Measurements from ENCODE around the gene TBCD. TPM values are rescaled to one million over a fixed set of nuclear protein-coding genes. Genes with fewer than 3 reads are reported as not detected.

Gene TBCD
- total RNA-seq, 1 experiment from 2014 or later, result 129 TPM

DNA sequence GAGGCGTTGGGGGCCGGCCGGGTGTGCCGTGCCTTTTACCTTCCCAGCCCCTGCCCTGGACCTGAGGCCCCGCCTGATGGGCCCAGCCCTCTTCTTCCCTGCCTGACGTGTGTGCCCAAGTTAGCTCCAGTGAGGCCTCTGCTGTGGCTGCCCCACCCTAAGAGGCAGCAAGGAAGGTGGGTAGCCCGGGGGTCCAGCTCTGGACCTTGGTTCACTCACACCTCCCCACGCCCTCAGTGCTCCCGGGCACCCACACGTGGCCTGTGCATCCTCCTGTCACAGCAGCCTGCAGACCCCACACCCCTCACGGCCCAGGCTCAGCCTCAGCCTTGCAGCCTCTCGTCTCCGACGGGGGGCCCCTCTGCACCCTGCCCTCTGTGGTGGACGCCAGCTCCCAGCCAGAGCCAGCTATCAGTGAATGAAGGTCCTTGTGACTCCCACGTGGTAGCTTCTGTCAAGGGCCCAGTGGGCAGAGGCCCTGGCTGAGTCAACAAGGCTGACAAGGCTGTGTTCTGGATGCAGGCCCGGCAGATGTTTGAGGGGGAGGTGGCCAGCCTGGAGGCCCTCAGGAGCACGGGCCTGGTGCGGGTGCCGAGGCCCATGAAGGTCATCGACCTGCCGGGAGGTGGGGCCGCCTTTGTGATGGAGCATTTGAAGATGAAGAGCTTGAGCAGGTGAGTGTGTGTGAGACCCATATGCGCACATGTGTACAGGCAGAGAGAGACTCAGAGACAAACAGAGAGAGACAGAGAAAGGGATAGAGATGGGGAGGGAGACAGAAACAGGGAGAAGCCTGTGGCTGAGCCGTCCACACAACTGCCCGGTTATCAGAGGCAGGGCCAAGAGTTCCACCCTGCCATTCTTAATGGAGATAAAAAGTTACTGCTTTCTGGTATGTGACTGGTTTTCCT lies 13.6 kb upstream of the TBCD start:
- Histone ChIP-seq H3K9me3 (ENCODE audit: control insufficient read depth, low read depth, low read length) (no peaks in the 10 kb centered on the region), H2BK12ac (ENCODE audit: insufficient read length, low read depth, low read length) (no peak overlapping the region), H3K23ac (ENCODE audit: insufficient read length, low read depth, low read length) (no peak overlapping the region), H3K9ac (ENCODE audit: extremely low read depth, insufficient read length, low read length) (no peak overlapping the region), H3K4ac (ENCODE audit: low read depth, low read length) (no peak overlapping the region), H3K79me2 (ENCODE audit: insufficient read depth, low read length) (no peaks in the 10 kb centered on the region), H2AFZ (ENCODE audit: low read length) (no peak overlapping the region), H2BK15ac (ENCODE audit: low read depth, low read length) (no peak overlapping the region), H4K8ac (replicated peaks; ENCODE audit: insufficient read length, low read depth, low read length) (no peak overlapping the region), H3T11ph (ENCODE audit: low read length) (no peak overlapping the region), H3K4me2 (ENCODE audit: insufficient read depth, insufficient read length, low read length) (no peak overlapping the region), H2BK120ac (ENCODE audit: low read depth, low read length, poor library complexity, severe bottlenecking) (no peak overlapping the region), H3K18ac (ENCODE audit: insufficient read length, low read depth, low read length) (no peak overlapping the region), H3K27me3 (ENCODE audit: insufficient read depth, low read length) (no peaks in the 10 kb centered on the region), H4K20me1 (ENCODE audit: control insufficient read depth, insufficient read depth, insufficient read length) (no peaks in the 10 kb centered on the region), H4K91ac (ENCODE audit: insufficient read length, low read depth, low read length) (no peak overlapping the region), H3K27ac (ENCODE audit: insufficient read length, low read depth, low read length) (no peak overlapping the region), H2BK5ac (ENCODE audit: insufficient read length, low read length) (no peak overlapping the region), H3K14ac (ENCODE audit: insufficient read depth, low read length) (no peak overlapping the region), H2AK5ac (ENCODE audit: insufficient read length, low read length) (no peak overlapping the region), H3K23me2 (ENCODE audit: insufficient read length, low read depth, low read length, poor library complexity, severe bottlenecking) (peaks cover 3% of the 10 kb centered on the region), H3K4me1 (ENCODE audit: insufficient read depth, low read length) (no peaks in the 10 kb centered on the region), H2BK20ac (ENCODE audit: low read depth, low read length, poor library complexity, severe bottlenecking) (no peak overlapping the region), H3K56ac (ENCODE audit: insufficient read length, low read depth, low read length) (no peak overlapping the region), H3K79me1 (ENCODE audit: insufficient read depth, low read depth, low read length, poor library complexity, severe bottlenecking) (no peaks in the 10 kb centered on the region), H4K5ac (ENCODE audit: insufficient read length, low read depth, low read length) (no peak overlapping the region)
- no peak for DNase-seq
- Mint-ChIP-seq H3K27me3 (ENCODE audit: low read depth) (peaks cover 3% of the 10 kb centered on the region; the same call in 1 of the 2 replicates), H3K4me1 (peaks cover 0 to 6% of the 10 kb centered on the region in 2 experiments; a peak in 2 of 4 replicates), H3K36me3 (ENCODE audit: insufficient read depth in 1 of 3, low read depth in 3 of 3) (peaks cover 36 to 54% (median 49%) of the 10 kb centered on the region in 3 experiments), H3K27ac (no peak overlapping the region), H3K4me3 (no peak overlapping the region), H3K9me3 (peaks cover 17 to 21% of the 10 kb centered on the region in 2 experiments)
- TF ChIP-seq, protein P1, sequence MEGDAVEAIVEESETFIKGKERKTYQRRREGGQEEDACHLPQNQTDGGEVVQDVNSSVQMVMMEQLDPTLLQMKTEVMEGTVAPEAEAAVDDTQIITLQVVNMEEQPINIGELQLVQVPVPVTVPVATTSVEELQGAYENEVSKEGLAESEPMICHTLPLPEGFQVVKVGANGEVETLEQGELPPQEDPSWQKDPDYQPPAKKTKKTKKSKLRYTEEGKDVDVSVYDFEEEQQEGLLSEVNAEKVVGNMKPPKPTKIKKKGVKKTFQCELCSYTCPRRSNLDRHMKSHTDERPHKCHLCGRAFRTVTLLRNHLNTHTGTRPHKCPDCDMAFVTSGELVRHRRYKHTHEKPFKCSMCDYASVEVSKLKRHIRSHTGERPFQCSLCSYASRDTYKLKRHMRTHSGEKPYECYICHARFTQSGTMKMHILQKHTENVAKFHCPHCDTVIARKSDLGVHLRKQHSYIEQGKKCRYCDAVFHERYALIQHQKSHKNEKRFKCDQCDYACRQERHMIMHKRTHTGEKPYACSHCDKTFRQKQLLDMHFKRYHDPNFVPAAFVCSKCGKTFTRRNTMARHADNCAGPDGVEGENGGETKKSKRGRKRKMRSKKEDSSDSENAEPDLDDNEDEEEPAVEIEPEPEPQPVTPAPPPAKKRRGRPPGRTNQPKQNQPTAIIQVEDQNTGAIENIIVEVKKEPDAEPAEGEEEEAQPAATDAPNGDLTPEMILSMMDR (conservative IDR thresholded peaks at IDR 0.05), result no peak
- no CpG with 5 or more reads among the region's 26 CpGs for WGBS (ENCODE audit: extremely low coverage, insufficient read length, low lambda C conversion rate)
